ENCODE results near the gene ALLC.

GRCh38 chr2:3639653-3640052 is 18.3 kb upstream of the ALLC start:
- TF ChIP-seq CTCF (IDR thresholded peaks at IDR 0.05; ENCODE audit: low read depth, low read length) (no peak), MAX (IDR thresholded peaks at IDR 0.05; ENCODE audit: low read depth, low read length) (no peak)
